ENCODE results near the gene LEKR1. TPM values are rescaled to one million over a fixed set of nuclear protein-coding genes. Genes with fewer than 3 reads are reported as not detected.

LEKR1 gene
- total and polyA plus RNA-seq, 9 of the 15 experiments (the other 6 are each of a cell fraction or from before 2014, with no cell fraction given): 0.76 to 1.8 (median 1.2) TPM

GRCh38 chr3:156825795-156826143, 384 bp upstream of the LEKR1 start (continued):
- TF ChIP-seq CEBPZ (IDR thresholded peaks at IDR 0.05; ENCODE audit: borderline replicate concordance, low read depth, low read length) (0 out of 2 replicates have a peak, but pooled peaks have one; percentile 22), HMGXB4 (CRISPR knock-in tag; IDR thresholded peaks at IDR 0.05) (0 out of 2 replicates have a peak, but pooled peaks have one; percentile 73), ZNF707 (CRISPR knock-in tag; conservative IDR thresholded peaks at IDR 0.05) (peak; percentile 68), ZNF584 (CRISPR knock-in tag; IDR thresholded peaks at IDR 0.05; ENCODE audit: low read depth) (0 out of 2 replicates have a peak, but pooled peaks have one; percentile 10), PHF20 (IDR thresholded peaks at IDR 0.05; ENCODE audit: partially characterized antibody) (peak; percentile 34), BRD9 (IDR thresholded peaks at IDR 0.05; ENCODE audit: low read depth, partially characterized antibody) (peak; percentile 31), MLLT1 (IDR thresholded peaks at IDR 0.05) (peak in 1 of 2 experiments; percentile 18; a peak in 2 of 4 replicates), E2F1 (CRISPR knock-in tag; IDR thresholded peaks at IDR 0.05) (0 out of 2 replicates have a peak, but pooled peaks have one; percentile 21), ZNF740 (CRISPR knock-in tag; IDR thresholded peaks at IDR 0.05) (peak; percentile 76), ZNF740 (tag; IDR thresholded peaks at IDR 0.05) (no peak), ZBTB34 (CRISPR knock-in tag; IDR thresholded peaks at IDR 0.05) (no peak), FOXK2 (conservative IDR thresholded peaks at IDR 0.05 in 1 of 2, IDR thresholded peaks at IDR 0.05 in 1 of 2; ENCODE audit: low read depth in 2 of 2) (0 out of 4 replicates have a peak, but pooled peaks of 1 of the 2 experiments have one; percentile 1), TAF7 (tag; IDR thresholded peaks at IDR 0.05) (peak; percentile 80), SMARCE1 (IDR thresholded peaks at IDR 0.05) (peak; percentile 62; the same call in 1 of the 2 replicates), ZFX (CRISPR knock-in tag; IDR thresholded peaks at IDR 0.05) (peak; percentile 94)

Measured in K562 (cell line).